Keratinocyte (primary cell): ENCODE measurements around the gene GARS1. TPM values are rescaled to one million over a fixed set of nuclear protein-coding genes. Genes with fewer than 3 reads are reported as not detected.

Experiments used
- DNase-seq: peaks from one replicate; pipeline ENCODE4 v3.0.0-alpha.2; 2011; ENCODE audit warnings: low read depth, missing footprints, low spot score
- FAIRE-seq: peaks from 2 replicates; lab custom pipeline; 2011; peaks lifted over from hg19 to GRCh38; lab: Jason Lieb, UNC
- H2AFZ ChIP-seq: 2 replicates; pipeline ENCODE4 v1.6.0; 2012; ENCODE audit warnings: low read length, control low read depth, inconsistent platforms; ENCODE audit not compliant: control insufficient read depth
- H3K27ac ChIP-seq: 2 replicates; pipeline ENCODE4 v1.5.1; 2011; ENCODE audit warnings: low read length; ENCODE audit not compliant: control insufficient read depth, insufficient read depth
- H3K27me3 ChIP-seq: 3 replicates; pipeline ENCODE4 v1.6.0; 2011; ENCODE audit warnings: low read length; ENCODE audit not compliant: control insufficient read depth, insufficient read depth; ENCODE audit errors: extremely low read depth
- H3K36me3 ChIP-seq, 2 experiments: 2 replicates in 1 of 2; 3 replicates in 1 of 2; pipeline ENCODE4 v1.5.1; 2011; ENCODE audit warnings: low read length in 2 of 2, mild to moderate bottlenecking in 1 of 2; ENCODE audit not compliant: control insufficient read depth in 2 of 2, insufficient read depth in 2 of 2; ENCODE audit errors: extremely low read depth in 1 of 2
- H3K4me1 ChIP-seq: 3 replicates; pipeline ENCODE4 v1.5.1; 2011; ENCODE audit warnings: low read length; ENCODE audit not compliant: control insufficient read depth, insufficient read depth; ENCODE audit errors: extremely low read depth
- H3K4me2 ChIP-seq: 3 replicates; pipeline ENCODE4 v1.6.0; 2011; ENCODE audit warnings: low read depth, low read length; ENCODE audit not compliant: control insufficient read depth, insufficient read depth; ENCODE audit errors: extremely low read depth
- H3K4me3 ChIP-seq, 3 experiments: fragments of 200-600 bp in 1 of 3; sonication (generic) in 1 of 3; 2 replicates in 2 of 3; 3 replicates in 1 of 3; pipeline ENCODE4 v1.5.1; 2011 to 2016; ENCODE audit warnings: low read length in 3 of 3, mild to moderate bottlenecking in 3 of 3, control low read depth in 2 of 3, inconsistent platforms in 1 of 3, low read depth in 1 of 3, mixed read lengths in 1 of 3, mixed run types in 1 of 3, moderate library complexity in 1 of 3; ENCODE audit not compliant: control insufficient read depth in 2 of 3, insufficient read depth in 2 of 3; ENCODE audit errors: extremely low read depth in 1 of 3
- H3K79me2 ChIP-seq: 2 replicates; pipeline ENCODE4 v1.6.0; 2012; ENCODE audit warnings: low read length; ENCODE audit not compliant: control insufficient read depth, insufficient read depth
- H3K9ac ChIP-seq: 3 replicates; pipeline ENCODE4 v1.6.0; 2011; ENCODE audit warnings: low read length; ENCODE audit not compliant: control insufficient read depth, insufficient read depth; ENCODE audit errors: extremely low read depth
- H3K9me1 ChIP-seq: 3 replicates; pipeline ENCODE4 v1.6.0; 2011; ENCODE audit warnings: low read length; ENCODE audit not compliant: control insufficient read depth, insufficient read depth; ENCODE audit errors: extremely low read depth
- H3K9me3 ChIP-seq: 2 replicates; pipeline ENCODE4 v1.5.1; 2012; ENCODE audit warnings: low read depth, low read length; ENCODE audit not compliant: control insufficient read depth
- H4K20me1 ChIP-seq: 3 replicates; pipeline ENCODE4 v1.6.0; 2011; ENCODE audit warnings: low read length; ENCODE audit not compliant: control insufficient read depth, insufficient read depth; ENCODE audit errors: extremely low read depth
- EZH2 ChIP-seq: IDR thresholded peaks from one replicate; pipeline ENCODE4 v1.6.1; 2012; ENCODE audit warnings: inconsistent platforms, mild to moderate bottlenecking, low read length, moderate library complexity
- dilution Hi-C: fragments of 300-500 bp; cut with MboI; formaldehyde crosslinking; loops from one replicate; pipeline ENCODE4 v1.7.0; 2020; ENCODE audit warnings: low sequenced_read_pairs; ENCODE audit not compliant: extremely low pct_ligation_motif_present
- polyA plus RNA-seq, 5 experiments: library from polyadenylated mRNA; depleted of rRNA in 3 of 5; stranded (reverse) in 3 of 5; stranded (forward) in 1 of 5; unstranded in 1 of 5; fragments of >200 nt; gene quantifications; 1 replicate in 1 of 5; 2 replicates in 3 of 5; 3 replicates in 1 of 5; pipeline versions ENCODE4 v1.2.1 to v1.2.3, GENCODE V29; 2011 to 2012; ENCODE audit warnings: missing spikeins in 2 of 5, low read depth in 1 of 5, low replicate concordance in 1 of 5
- TF ChIP-seq, protein P1 (sequence below), 3 experiments: IDR thresholded peaks in 1 of 3; conservative IDR thresholded peaks in 1 of 3; optimal IDR thresholded peaks in 1 of 3; 2 replicates in 2 of 3; 3 replicates in 1 of 3; pipeline versions ENCODE3 to v1.5.1; 2011; ENCODE audit warnings: low read length in 3 of 3, mild to moderate bottlenecking in 3 of 3, moderate library complexity in 2 of 3, control low read depth in 1 of 3, inconsistent platforms in 1 of 3; ENCODE audit not compliant: insufficient read depth in 2 of 3; ENCODE audit errors: extremely low read depth in 1 of 3

GARS1 gene
- polyA plus RNA-seq, 1 donor (not counting 4 experiments of a cell fraction or from before 2014, with no cell fraction given): 411 TPM

- H3K4me3 ChIP-seq: no peak overlapping the region
- no peak overlapping the region for H2AFZ ChIP-seq
- TF ChIP-seq, protein P1, sequence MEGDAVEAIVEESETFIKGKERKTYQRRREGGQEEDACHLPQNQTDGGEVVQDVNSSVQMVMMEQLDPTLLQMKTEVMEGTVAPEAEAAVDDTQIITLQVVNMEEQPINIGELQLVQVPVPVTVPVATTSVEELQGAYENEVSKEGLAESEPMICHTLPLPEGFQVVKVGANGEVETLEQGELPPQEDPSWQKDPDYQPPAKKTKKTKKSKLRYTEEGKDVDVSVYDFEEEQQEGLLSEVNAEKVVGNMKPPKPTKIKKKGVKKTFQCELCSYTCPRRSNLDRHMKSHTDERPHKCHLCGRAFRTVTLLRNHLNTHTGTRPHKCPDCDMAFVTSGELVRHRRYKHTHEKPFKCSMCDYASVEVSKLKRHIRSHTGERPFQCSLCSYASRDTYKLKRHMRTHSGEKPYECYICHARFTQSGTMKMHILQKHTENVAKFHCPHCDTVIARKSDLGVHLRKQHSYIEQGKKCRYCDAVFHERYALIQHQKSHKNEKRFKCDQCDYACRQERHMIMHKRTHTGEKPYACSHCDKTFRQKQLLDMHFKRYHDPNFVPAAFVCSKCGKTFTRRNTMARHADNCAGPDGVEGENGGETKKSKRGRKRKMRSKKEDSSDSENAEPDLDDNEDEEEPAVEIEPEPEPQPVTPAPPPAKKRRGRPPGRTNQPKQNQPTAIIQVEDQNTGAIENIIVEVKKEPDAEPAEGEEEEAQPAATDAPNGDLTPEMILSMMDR (optimal IDR thresholded peaks at IDR 0.05 in 1 of 3, IDR thresholded peaks at IDR 0.05 in 1 of 3, conservative IDR thresholded peaks at IDR 0.05 in 1 of 3; ENCODE audit: extremely low read depth in 1 of 3, insufficient read depth in 2 of 3, low read length in 3 of 3): no peak
- H4K20me1 ChIP-seq: peaks cover 6% of the 10 kb centered on the region
- no peaks in the 10 kb centered on the region for H3K27me3 ChIP-seq
- no peaks in the 10 kb centered on the region for H3K9me1 ChIP-seq
- no peak overlapping the region for H3K9ac ChIP-seq
- dilution Hi-C loops: loop anchor here (25.0 kb wide), 1 partner anchor 104 kb away; no protein-coding TSS in a partner anchor
- H3K4me1 ChIP-seq: no peaks in the 10 kb centered on the region
- no peak for FAIRE-seq
- H3K79me2 ChIP-seq: peaks cover 5% of the 10 kb centered on the region
- no peak for DNase-seq
- H3K4me2 ChIP-seq: no peak overlapping the region
- no peak overlapping the region for H3K27ac ChIP-seq
- no peaks in the 10 kb centered on the region for H3K9me3 ChIP-seq
- peaks cover 27 to 60% of the 10 kb centered on the region in 2 experiments for H3K36me3 ChIP-seq
Observed at GRCh38 chr7:30633223-30633622, 38.5 kb downstream of the GARS1 start.

- Histone ChIP-seq H3K4me1 (no peaks in the 10 kb centered on the region), H3K27me3 (no peaks in the 10 kb centered on the region), H3K36me3 (peaks cover 25 to 52% of the 10 kb centered on the region in 2 experiments), H2AFZ (no peak overlapping the region), H3K9me3 (no peaks in the 10 kb centered on the region), H4K20me1 (peaks cover 2% of the 10 kb centered on the region), H3K9me1 (no peaks in the 10 kb centered on the region), H3K4me2 (no peak overlapping the region), H3K4me3 (no peak overlapping the region), H3K27ac (no peak overlapping the region), H3K79me2 (peaks cover 5% of the 10 kb centered on the region), H3K9ac (no peak overlapping the region)
- DNase-seq (no peak), FAIRE-seq (no peak)
- dilution Hi-C loops: loop anchor here (25.0 kb wide), 1 partner anchor 103 kb away; no protein-coding TSS in a partner anchor
- TF ChIP-seq EZH2: no peak
- TF ChIP-seq, protein P1 (optimal IDR thresholded peaks at IDR 0.05 in 1 of 3, IDR thresholded peaks at IDR 0.05 in 1 of 3, conservative IDR thresholded peaks at IDR 0.05 in 1 of 3; ENCODE audit: extremely low read depth in 1 of 3, insufficient read depth in 2 of 3, low read length in 3 of 3): no peak
Observed at GRCh38 chr7:30634193-30634626, 39.5 kb downstream of the GARS1 start.
